Spinal cord (tissue), 10 donors: ENCODE measurements around the gene CPXM1. TPM values are rescaled to one million over a fixed set of nuclear protein-coding genes. Genes with fewer than 3 reads are reported as not detected.
A peak's percentile ranks its signal among the peaks of the same experiment; 100 is the strongest.

Experiments
- DNase-seq, 6 donors: peaks; one replicate each; pipeline versions ENCODE4 v3.0.0 to v3.0.0-alpha.2; 2013 to 2015; ENCODE audit warnings: low spot score in 6 of 6, low read depth in 4 of 6
- H3K27ac ChIP-seq: one replicate; pipeline ENCODE4 v1.5.1; 2013; ENCODE audit warnings: low read depth, low read length, control low read depth
- H3K27me3 ChIP-seq: one replicate; pipeline ENCODE4 v1.6.1; 2013; ENCODE audit warnings: low read length; ENCODE audit not compliant: control insufficient read depth, insufficient read depth
- H3K36me3 ChIP-seq: one replicate; pipeline ENCODE4 v1.6.1; 2013; ENCODE audit warnings: low read length; ENCODE audit not compliant: control insufficient read depth, insufficient read depth
- H3K4me1 ChIP-seq: one replicate; pipeline ENCODE4 v1.6.1; 2013; ENCODE audit warnings: low read length; ENCODE audit not compliant: control insufficient read depth, insufficient read depth
- H3K4me3 ChIP-seq: one replicate; pipeline ENCODE4 v1.5.1; 2013; ENCODE audit warnings: low read depth, low read length, control low read depth
- H3K9me3 ChIP-seq: one replicate; pipeline ENCODE4 v1.6.1; 2013; ENCODE audit warnings: low read length; ENCODE audit not compliant: control insufficient read depth, insufficient read depth
- WGBS: methylation state at CpG from one replicate; pipeline ENCODE4 v1.1.5; 2013; ENCODE audit warnings: missing lambda C conversion rate; ENCODE audit not compliant: insufficient coverage; 5-methylcytosine and 5-hydroxymethylcytosine counted together
- long read RNA-seq, 4 donors: transcript quantifications; one replicate each; lab custom pipeline, GENCODE V29; 2026
- polyA plus RNA-seq, 2 donors: library from polyadenylated mRNA; unstranded; fragments of 120-200 nt; gene quantifications; one replicate each; pipeline ENCODE4 v1.2.1, GENCODE V29; 2013; ENCODE audit not compliant: insufficient read length in 2 of 2
- total RNA-seq, 2 donors: library from RNA; depleted of rRNA in 1 of 2; stranded (reverse); fragments of 120-200 nt in 1 of 2; fragments of >200 nt in 1 of 2; gene quantifications; one replicate each; pipeline versions ENCODE4 v1.2.3 to v1.2.4, GENCODE V29; 2013 to 2014
- donor health status: healthy.

CPXM1 gene
- 100 to 1,000 TPM in 1 of 2 donors, 10 to 100 TPM in 1; 37.1 to 163 TPM for total RNA-seq
- polyA plus RNA-seq: 10 to 100 TPM; 55.9 to 84.9 TPM
- long read RNA-seq, donor 1, transcript CPXM1-201 (14 exons, 2,391 nt): major isoform, 14 of 14 reads
- long read RNA-seq, donor 1, partial matches to known transcripts: 0 of 14 reads
- long read RNA-seq, donor 1, other reads (novel, unspliced or antisense): 0 of 14 reads
- long read RNA-seq, donor 2, partial matches to known transcripts: 0 of 1 reads
- long read RNA-seq, donor 2, other reads (novel, unspliced or antisense): 0 of 1 reads
- long read RNA-seq, donor 3, transcript CPXM1-201 (14 exons, 2,391 nt): major isoform, 7 of 13 reads
- long read RNA-seq, donor 3, partial matches to known transcripts: 6 of 13 reads
- long read RNA-seq, donor 3, other reads (novel, unspliced or antisense): 0 of 13 reads
- long read RNA-seq, donor 4, transcript CPXM1-201 (14 exons, 2,391 nt): major isoform, 6 of 33 reads
- long read RNA-seq, donor 4, partial matches to known transcripts: 27 of 33 reads
- long read RNA-seq, donor 4, other reads (novel, unspliced or antisense): 0 of 33 reads

GRCh38 chr20:2800521-2801285 is at the start of gene CPXM1:
CPXM1 (minus strand) TSS chr20:2800627; CDS start chr20:2800572, 55 bp downstream.
- 2% methylated on average over 39 of the region's 52 CpGs for whole genome bisulfite sequencing
- H3K27me3 ChIP-seq: peaks cover 59% of the 10 kb centered on the region
- peak within 1 kb of the TSS; percentile 67 for H3K27ac ChIP-seq
- H3K36me3 ChIP-seq: peaks cover 30% of the 10 kb centered on the region
- peaks cover 35% of the 10 kb centered on the region for H3K4me1 ChIP-seq
- H3K9me3 ChIP-seq: no peaks in the 10 kb centered on the region
- peak in 3 of 6 donors; percentile 4 to 64 (median 59) for DNase-seq
- H3K4me3 ChIP-seq: peak within 1 kb of the TSS; percentile 67

- peaks cover 2% of the 10 kb centered on the region for H3K36me3 ChIP-seq
- H3K4me1 ChIP-seq: peaks cover 4% of the 10 kb centered on the region
- no peak overlapping the region for H3K27ac ChIP-seq
- 96% methylated on average over 3 of the region's 4 CpGs for WGBS
- no peaks in the 10 kb centered on the region for H3K9me3 ChIP-seq
- no peaks in the 10 kb centered on the region for H3K27me3 ChIP-seq
- no peak for DNase-seq
- H3K4me3 ChIP-seq: no peak overlapping the region
These were observed 49.1 kb upstream of the CPXM1 start for GRCh38 chr20:2849529-2849928.

GRCh38 chr20:2847802-2848201 is 47.4 kb upstream of the CPXM1 start:
- no peaks in the 10 kb centered on the region for H3K9me3 ChIP-seq
- no peaks in the 10 kb centered on the region for H3K27me3 ChIP-seq
- WGBS: 93% methylated on average over 4 of the region's 4 CpGs
- H3K4me1 ChIP-seq: peaks cover 4% of the 10 kb centered on the region
- H3K36me3 ChIP-seq: peaks cover 2% of the 10 kb centered on the region
- no peak overlapping the region for H3K27ac ChIP-seq
- no peak overlapping the region for H3K4me3 ChIP-seq
- DNase-seq: no peak

- no peak for DNase-seq
- Histone ChIP-seq H3K27me3 (no peaks in the 10 kb centered on the region), H3K36me3 (peaks cover 2% of the 10 kb centered on the region), H3K9me3 (no peaks in the 10 kb centered on the region), H3K4me3 (no peak overlapping the region), H3K27ac (no peak overlapping the region), H3K4me1 (peaks cover 2% of the 10 kb centered on the region)
- WGBS: 86% methylated on average over 5 of the region's 5 CpGs
These were observed 46.3 kb upstream of the CPXM1 start for GRCh38 chr20:2846698-2847097.

GRCh38 chr20:2845607-2846006 is 45.2 kb upstream of the CPXM1 start:
- H3K4me1 ChIP-seq: peaks cover 4% of the 10 kb centered on the region
- no peaks in the 10 kb centered on the region for H3K9me3 ChIP-seq
- no peak for DNase-seq
- H3K27ac ChIP-seq: no peak overlapping the region
- peaks cover 2% of the 10 kb centered on the region for H3K36me3 ChIP-seq
- no peak overlapping the region for H3K4me3 ChIP-seq
- H3K27me3 ChIP-seq: no peaks in the 10 kb centered on the region
- no CpG with 5 or more reads among the region's 2 CpGs for WGBS

- H3K9me3 ChIP-seq: no peaks in the 10 kb centered on the region
- H3K4me1 ChIP-seq: peaks cover 16% of the 10 kb centered on the region
These were observed 40.6 kb upstream of the CPXM1 start for GRCh38 chr20:2840967-2841531.

GRCh38 chr20:2840138-2840966 is 39.9 kb upstream of the CPXM1 start, which contains the start of the genes PCED1A and VPS16:
PCED1A (minus strand) TSS chr20:2840655; CDS start chr20:2839912, 743 bp downstream.
VPS16 (plus strand) TSS chr20:2840745; CDS start chr20:2840775, 30 bp downstream.
- peak within 1 kb of the TSS; percentile 76 for H3K27ac ChIP-seq
- 3% methylated on average over 98 of the region's 98 CpGs for WGBS
- peaks cover 22% of the 10 kb centered on the region for H3K36me3 ChIP-seq
- no peaks in the 10 kb centered on the region for H3K9me3 ChIP-seq
- H3K27me3 ChIP-seq: no peaks in the 10 kb centered on the region
- H3K4me3 ChIP-seq: peak within 1 kb of the TSS; percentile 83
- peaks cover 16% of the 10 kb centered on the region for H3K4me1 ChIP-seq
- DNase-seq: peak; percentile 69 to 96 (median 78)

More at GRCh38 chr20:2840967-2841531, 40.6 kb upstream of the CPXM1 start:
- 4% methylated on average over 33 of the region's 33 CpGs for WGBS
- Histone ChIP-seq H3K4me3 (peak overlapping the region; percentile 83), H3K27me3 (no peaks in the 10 kb centered on the region), H3K27ac (peak overlapping the region; percentile 76), H3K36me3 (peaks cover 18% of the 10 kb centered on the region)
- DNase-seq: peak in 4 of 6 donors; percentile 22 to 72 (median 46)

GRCh38 chr20:2839732-2840137 is 39.3 kb upstream of the CPXM1 start:
- 80% methylated on average over 21 of the region's 21 CpGs for WGBS
- H3K36me3 ChIP-seq: peaks cover 23% of the 10 kb centered on the region
- peaks cover 16% of the 10 kb centered on the region for H3K4me1 ChIP-seq
- no peak overlapping the region for H3K27ac ChIP-seq
- DNase-seq: peak in 1 of 6 donors; percentile 11
- no peaks in the 10 kb centered on the region for H3K9me3 ChIP-seq
- no peaks in the 10 kb centered on the region for H3K27me3 ChIP-seq
- peak overlapping the region; percentile 83 for H3K4me3 ChIP-seq
